ENCODE measurements around the gene HTATIP2.

DNA sequence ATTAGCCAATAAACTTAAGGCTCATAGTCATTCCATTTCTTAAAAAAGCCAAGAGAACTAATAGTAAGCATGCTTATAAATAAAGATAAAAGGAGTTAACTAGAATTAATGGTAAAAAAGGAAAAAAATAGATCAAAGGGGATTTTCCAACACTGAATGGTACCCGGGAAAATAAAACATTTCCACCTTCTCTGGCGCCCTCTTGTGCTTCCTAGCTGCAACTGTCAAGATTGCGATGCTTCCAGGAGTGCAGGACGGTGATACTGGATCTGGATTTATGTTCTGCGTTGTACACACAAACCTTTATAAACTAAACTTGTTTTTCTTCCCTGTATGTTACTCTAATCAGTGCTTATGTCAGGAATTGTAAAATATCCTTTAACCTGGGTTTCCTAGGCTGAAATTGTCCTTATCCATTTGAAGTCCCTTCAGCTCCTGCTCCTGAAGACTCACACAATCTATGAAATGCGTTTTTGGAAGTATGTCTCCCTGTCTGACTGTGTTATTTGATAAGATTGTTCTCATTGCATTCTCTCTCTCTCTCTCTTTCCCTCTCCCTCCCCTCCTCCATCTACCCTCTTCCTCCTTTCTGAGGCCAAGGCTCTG lies 9.6 kb upstream of the HTATIP2 start:
- TF ChIP-seq CTCF (IDR thresholded peaks at IDR 0.05), result peak; percentile 25 to 79 (median 52)
- TF ChIP-seq POLR2A (IDR thresholded peaks at IDR 0.05), result no peak

Measured in testis (tissue), 2 donors.